ENCODE results near the gene ATP10B. TPM values are rescaled to one million over a fixed set of nuclear protein-coding genes. Genes with fewer than 3 reads are reported as not detected.

Gene ATP10B
- polyA plus RNA-seq, 1 of the 3 experiments (the other 2 are of a cell fraction), result not detected

DNA sequence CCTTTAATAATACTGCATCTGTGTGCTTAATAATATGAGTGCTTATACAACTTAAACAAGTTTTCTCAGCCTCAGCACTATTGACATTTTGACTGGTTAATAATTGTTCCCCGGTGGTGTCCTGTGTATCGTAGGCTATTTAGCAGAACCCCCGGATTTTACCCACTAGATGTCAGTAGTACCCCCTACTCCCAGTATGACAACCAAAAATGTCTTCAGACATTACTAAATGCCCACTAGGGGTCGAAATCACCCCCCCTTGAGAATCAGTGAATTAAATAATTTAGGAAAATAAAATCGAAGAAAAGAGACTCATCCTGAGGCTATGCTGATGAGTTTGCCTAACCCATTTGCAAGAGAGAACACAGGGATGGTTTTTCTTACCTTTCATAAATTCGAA is 166.3 kb downstream of the ATP10B start:
- 9% methylated on average over 6 of the region's 6 CpGs for WGBS (ENCODE audit: low lambda C conversion rate)
- no peaks in the 10 kb centered on the region for H3K4me1 ChIP-seq (ENCODE audit: control insufficient read depth in 1 of 2, insufficient read depth in 2 of 2, low read depth in 1 of 2, low read length in 1 of 2)
- no peaks in the 10 kb centered on the region for H3F3A ChIP-seq (replicated peaks; ENCODE audit: insufficient read depth)
- no peak overlapping the region for H3K27ac ChIP-seq (ENCODE audit: low read depth in 2 of 2, low read length in 1 of 2)
- no peaks in the 10 kb centered on the region; the same call in 1 of the 2 replicates for H3K27me3 ChIP-seq (ENCODE audit: insufficient read depth)
- H3K9ac ChIP-seq, result no peak overlapping the region
- H3K4me2 ChIP-seq, result no peak overlapping the region
- no peaks in the 10 kb centered on the region for H4K20me1 ChIP-seq (ENCODE audit: insufficient read depth)
- ChIA-PET CTCF (no interaction called here), POLR2A (no interaction called here)
- H2AFZ ChIP-seq (ENCODE audit: low read depth), result no peak overlapping the region
- TF ChIP-seq RCOR1 (IDR thresholded peaks at IDR 0.05; ENCODE audit: low read length), result no peak
- no peak for TF ChIP-seq GATA2 (CRISPR knock-in tag; IDR thresholded peaks at IDR 0.05)
- no peak for TF ChIP-seq TAF1 (IDR thresholded peaks at IDR 0.05; ENCODE audit: borderline replicate concordance, low read depth, low read length)
- TF ChIP-seq FOSL2 (IDR thresholded peaks at IDR 0.05; ENCODE audit: borderline replicate concordance, low read depth), result no peak
- TF ChIP-seq RXRA (IDR thresholded peaks at IDR 0.05; ENCODE audit: borderline replicate concordance, low read depth), result no peak
- no peak for TF ChIP-seq YY1 (IDR thresholded peaks at IDR 0.05; ENCODE audit: low read depth)
- TF ChIP-seq NRF1 (IDR thresholded peaks at IDR 0.05; ENCODE audit: low read depth, low read length), result no peak
- peak; percentile 26; the same call in 1 of the 2 replicates for TF ChIP-seq RAD21 (IDR thresholded peaks at IDR 0.05; ENCODE audit: low read length)
- TF ChIP-seq GABPA (IDR thresholded peaks at IDR 0.05; ENCODE audit: low read depth), result no peak
- TF ChIP-seq FOXJ3 (CRISPR knock-in tag; IDR thresholded peaks at IDR 0.05), result no peak
- TF ChIP-seq JUND (IDR thresholded peaks at IDR 0.05), result no peak
- no peak for TF ChIP-seq NFIC (IDR thresholded peaks at IDR 0.05; ENCODE audit: borderline replicate concordance)
- no peak for TF ChIP-seq SMC3 (IDR thresholded peaks at IDR 0.05; ENCODE audit: low read depth, low read length)
- TF ChIP-seq, protein P1, sequence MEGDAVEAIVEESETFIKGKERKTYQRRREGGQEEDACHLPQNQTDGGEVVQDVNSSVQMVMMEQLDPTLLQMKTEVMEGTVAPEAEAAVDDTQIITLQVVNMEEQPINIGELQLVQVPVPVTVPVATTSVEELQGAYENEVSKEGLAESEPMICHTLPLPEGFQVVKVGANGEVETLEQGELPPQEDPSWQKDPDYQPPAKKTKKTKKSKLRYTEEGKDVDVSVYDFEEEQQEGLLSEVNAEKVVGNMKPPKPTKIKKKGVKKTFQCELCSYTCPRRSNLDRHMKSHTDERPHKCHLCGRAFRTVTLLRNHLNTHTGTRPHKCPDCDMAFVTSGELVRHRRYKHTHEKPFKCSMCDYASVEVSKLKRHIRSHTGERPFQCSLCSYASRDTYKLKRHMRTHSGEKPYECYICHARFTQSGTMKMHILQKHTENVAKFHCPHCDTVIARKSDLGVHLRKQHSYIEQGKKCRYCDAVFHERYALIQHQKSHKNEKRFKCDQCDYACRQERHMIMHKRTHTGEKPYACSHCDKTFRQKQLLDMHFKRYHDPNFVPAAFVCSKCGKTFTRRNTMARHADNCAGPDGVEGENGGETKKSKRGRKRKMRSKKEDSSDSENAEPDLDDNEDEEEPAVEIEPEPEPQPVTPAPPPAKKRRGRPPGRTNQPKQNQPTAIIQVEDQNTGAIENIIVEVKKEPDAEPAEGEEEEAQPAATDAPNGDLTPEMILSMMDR (IDR thresholded peaks at IDR 0.05), result peak; percentile 28; the same call in 1 of the 2 replicates
- no peak for TF ChIP-seq ELF1 (IDR thresholded peaks at IDR 0.05)
- no peak for TF ChIP-seq EP300 (IDR thresholded peaks at IDR 0.05; ENCODE audit: borderline replicate concordance in 1 of 2, low read depth in 1 of 2, low read length in 1 of 2)
- TF ChIP-seq, protein P2, sequence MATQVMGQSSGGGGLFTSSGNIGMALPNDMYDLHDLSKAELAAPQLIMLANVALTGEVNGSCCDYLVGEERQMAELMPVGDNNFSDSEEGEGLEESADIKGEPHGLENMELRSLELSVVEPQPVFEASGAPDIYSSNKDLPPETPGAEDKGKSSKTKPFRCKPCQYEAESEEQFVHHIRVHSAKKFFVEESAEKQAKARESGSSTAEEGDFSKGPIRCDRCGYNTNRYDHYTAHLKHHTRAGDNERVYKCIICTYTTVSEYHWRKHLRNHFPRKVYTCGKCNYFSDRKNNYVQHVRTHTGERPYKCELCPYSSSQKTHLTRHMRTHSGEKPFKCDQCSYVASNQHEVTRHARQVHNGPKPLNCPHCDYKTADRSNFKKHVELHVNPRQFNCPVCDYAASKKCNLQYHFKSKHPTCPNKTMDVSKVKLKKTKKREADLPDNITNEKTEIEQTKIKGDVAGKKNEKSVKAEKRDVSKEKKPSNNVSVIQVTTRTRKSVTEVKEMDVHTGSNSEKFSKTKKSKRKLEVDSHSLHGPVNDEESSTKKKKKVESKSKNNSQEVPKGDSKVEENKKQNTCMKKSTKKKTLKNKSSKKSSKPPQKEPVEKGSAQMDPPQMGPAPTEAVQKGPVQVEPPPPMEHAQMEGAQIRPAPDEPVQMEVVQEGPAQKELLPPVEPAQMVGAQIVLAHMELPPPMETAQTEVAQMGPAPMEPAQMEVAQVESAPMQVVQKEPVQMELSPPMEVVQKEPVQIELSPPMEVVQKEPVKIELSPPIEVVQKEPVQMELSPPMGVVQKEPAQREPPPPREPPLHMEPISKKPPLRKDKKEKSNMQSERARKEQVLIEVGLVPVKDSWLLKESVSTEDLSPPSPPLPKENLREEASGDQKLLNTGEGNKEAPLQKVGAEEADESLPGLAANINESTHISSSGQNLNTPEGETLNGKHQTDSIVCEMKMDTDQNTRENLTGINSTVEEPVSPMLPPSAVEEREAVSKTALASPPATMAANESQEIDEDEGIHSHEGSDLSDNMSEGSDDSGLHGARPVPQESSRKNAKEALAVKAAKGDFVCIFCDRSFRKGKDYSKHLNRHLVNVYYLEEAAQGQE (IDR thresholded peaks at IDR 0.05; ENCODE audit: low read depth, low read length), result no peak
- H3K9me3 ChIP-seq, result no peaks in the 10 kb centered on the region
- no peaks in the 10 kb centered on the region for H3K9me2 ChIP-seq
- no peaks in the 10 kb centered on the region for H3K79me2 ChIP-seq (ENCODE audit: insufficient read depth)
- peak; percentile 18 for DNase-seq
- H3K4me3 ChIP-seq (ENCODE audit: low read depth in 2 of 2, low read length in 1 of 2), result no peak overlapping the region
- H3K36me3 ChIP-seq (replicated peaks in 1 of 2; ENCODE audit: control insufficient read depth in 1 of 2, insufficient read depth in 2 of 2, low read length in 1 of 2), result no peaks in the 10 kb centered on the region

Measured in SK-N-SH (cell line).